ENCODE results near the gene CACNA2D4.

- TF ChIP-seq, protein P1, sequence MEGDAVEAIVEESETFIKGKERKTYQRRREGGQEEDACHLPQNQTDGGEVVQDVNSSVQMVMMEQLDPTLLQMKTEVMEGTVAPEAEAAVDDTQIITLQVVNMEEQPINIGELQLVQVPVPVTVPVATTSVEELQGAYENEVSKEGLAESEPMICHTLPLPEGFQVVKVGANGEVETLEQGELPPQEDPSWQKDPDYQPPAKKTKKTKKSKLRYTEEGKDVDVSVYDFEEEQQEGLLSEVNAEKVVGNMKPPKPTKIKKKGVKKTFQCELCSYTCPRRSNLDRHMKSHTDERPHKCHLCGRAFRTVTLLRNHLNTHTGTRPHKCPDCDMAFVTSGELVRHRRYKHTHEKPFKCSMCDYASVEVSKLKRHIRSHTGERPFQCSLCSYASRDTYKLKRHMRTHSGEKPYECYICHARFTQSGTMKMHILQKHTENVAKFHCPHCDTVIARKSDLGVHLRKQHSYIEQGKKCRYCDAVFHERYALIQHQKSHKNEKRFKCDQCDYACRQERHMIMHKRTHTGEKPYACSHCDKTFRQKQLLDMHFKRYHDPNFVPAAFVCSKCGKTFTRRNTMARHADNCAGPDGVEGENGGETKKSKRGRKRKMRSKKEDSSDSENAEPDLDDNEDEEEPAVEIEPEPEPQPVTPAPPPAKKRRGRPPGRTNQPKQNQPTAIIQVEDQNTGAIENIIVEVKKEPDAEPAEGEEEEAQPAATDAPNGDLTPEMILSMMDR (IDR thresholded peaks at IDR 0.05; ENCODE audit: low read depth, low read length, missing input control) = no peak
- TF ChIP-seq SP1 (IDR thresholded peaks at IDR 0.05) (no peak), TAF1 (conservative IDR thresholded peaks at IDR 0.05) (no peak), RXRA (IDR thresholded peaks at IDR 0.05) (no peak), HNF4A (conservative IDR thresholded peaks at IDR 0.05) (no peak), GABPA (IDR thresholded peaks at IDR 0.05 in 1 of 2, conservative IDR thresholded peaks at IDR 0.05 in 1 of 2) (no peak), REST (IDR thresholded peaks at IDR 0.05) (no peak), YY1 (IDR thresholded peaks at IDR 0.05) (no peak)
These were observed 89.6 kb downstream of the CACNA2D4 start for GRCh38 chr12:1828856-1829255.
